H1 (cell line): Measurements from ENCODE around the gene GMPR. TPM values are rescaled to one million over a fixed set of nuclear protein-coding genes. Genes with fewer than 3 reads are reported as not detected.

ENCODE experiments used
- CTCF ChIA-PET: fragments of 300-600 bp; sonication (Branson Sonifier 250); formaldehyde crosslinking; loops from one replicate; lab custom pipeline; 2021; ENCODE audit not compliant: partially characterized antibody; lab: Charles Lee
- POLR2A ChIA-PET: fragments of 300-600 bp; sonication (Branson Sonifier 250); formaldehyde crosslinking; loops from one replicate; lab custom pipeline; 2021; ENCODE audit warnings: inconsistent platforms; ENCODE audit not compliant: partially characterized antibody; lab: Charles Lee
- DNase-seq, 2 experiments: peaks; one replicate each; pipeline versions ENCODE4 v3.0.0 to v3.0.0-alpha.2; 2010 to 2022; ENCODE audit warnings: low spot score in 2 of 2, low read depth in 1 of 2, mixed read lengths in 1 of 2
- FAIRE-seq: peaks from 2 replicates; lab custom pipeline; 2011; peaks lifted over from hg19 to GRCh38; lab: Jason Lieb, UNC
- H2AFZ ChIP-seq: 2 replicates; pipeline ENCODE4 v1.8.1; 2012; ENCODE audit warnings: low read length, inconsistent platforms
- H2AK5ac ChIP-seq: 2 replicates; pipeline ENCODE4 v1.6.1; 2013; ENCODE audit warnings: low read depth, low read length
- H2BK120ac ChIP-seq: replicated peaks from 2 replicates; pipeline ENCODE3; 2013; ENCODE audit warnings: low read depth, low read length, inconsistent platforms
- H2BK12ac ChIP-seq: 2 replicates; pipeline ENCODE4 v1.6.1; 2013; ENCODE audit warnings: low read depth, low read length
- H2BK15ac ChIP-seq: 2 replicates; pipeline ENCODE4 v1.6.1; 2013; ENCODE audit warnings: low read length
- H2BK20ac ChIP-seq: 2 replicates; pipeline ENCODE4 v1.6.1; 2013; ENCODE audit warnings: low read length
- H2BK5ac ChIP-seq: 2 replicates; pipeline ENCODE4 v1.6.1; 2013; ENCODE audit warnings: low read depth, low read length
- H3K14ac ChIP-seq: 2 replicates; pipeline ENCODE4 v1.6.1; 2013; ENCODE audit warnings: inconsistent platforms; ENCODE audit not compliant: insufficient read length
- H3K18ac ChIP-seq: 2 replicates; pipeline ENCODE4 v1.6.1; 2013; ENCODE audit warnings: low read length; ENCODE audit errors: extremely low read depth
- H3K23ac ChIP-seq: 2 replicates; pipeline ENCODE4 v1.6.1; 2013; ENCODE audit warnings: inconsistent platforms; ENCODE audit not compliant: insufficient read length
- H3K23me2 ChIP-seq: 2 replicates; pipeline ENCODE4 v1.6.1; 2013; ENCODE audit warnings: low read depth, low read length
- H3K27ac ChIP-seq: 2 replicates; pipeline ENCODE4 v1.6.1; 2011; ENCODE audit warnings: low read depth, low read length, inconsistent platforms
- H3K27me3 ChIP-seq, 4 experiments: replicated peaks in 1 of 4; 1 replicate in 1 of 4; 2 replicates in 3 of 4; pipeline versions ENCODE4 v1.6.1 to v1.8.1; 2011 to 2013; ENCODE audit warnings: low read length in 3 of 4, mild to moderate bottlenecking in 3 of 4, inconsistent platforms in 2 of 4, mixed read lengths in 2 of 4, moderate library complexity in 1 of 4; ENCODE audit not compliant: control insufficient read depth in 3 of 4, insufficient read depth in 3 of 4; ENCODE audit errors: extremely low read depth in 1 of 4
- H3K36me3 ChIP-seq, 4 experiments: 2 replicates each; pipeline versions ENCODE4 v1.6.1 to v1.8.1; 2011 to 2013; ENCODE audit warnings: mild to moderate bottlenecking in 4 of 4, low read length in 3 of 4, moderate library complexity in 2 of 4, control low read depth in 1 of 4, inconsistent platforms in 1 of 4; ENCODE audit not compliant: insufficient read depth in 4 of 4, control insufficient read depth in 2 of 4
- H3K4ac ChIP-seq: replicated peaks from 2 replicates; pipeline ENCODE3; 2013; ENCODE audit warnings: low read length, low read depth, mixed read lengths, inconsistent platforms; ENCODE audit not compliant: insufficient read length
- H3K4me1 ChIP-seq, 4 experiments: replicated peaks in 1 of 4; 1 replicate in 1 of 4; 2 replicates in 3 of 4; pipeline versions ENCODE4 v1.6.1 to v1.8.1; 2011 to 2013; ENCODE audit warnings: low read length in 3 of 4, inconsistent platforms in 2 of 4, mixed read lengths in 1 of 4; ENCODE audit not compliant: insufficient read depth in 4 of 4, control insufficient read depth in 3 of 4
- H3K4me2 ChIP-seq, 2 experiments: 2 replicates each; pipeline versions ENCODE4 v1.6.1 to v1.8.1; 2011 to 2013; ENCODE audit warnings: low read depth in 2 of 2, low read length in 2 of 2, control low read depth in 1 of 2, inconsistent platforms in 1 of 2, mild to moderate bottlenecking in 1 of 2; ENCODE audit not compliant: insufficient read depth in 1 of 2
- H3K4me3 ChIP-seq, 4 experiments: fragments of 200-600, 300-600 bp in 1 of 4; sonication (generic), shearing (Covaris generic), sonication (Bioruptor Twin) in 1 of 4; 2 replicates each; pipeline versions ENCODE4 v1.5.1 to v1.8.1; 2011 to 2016; ENCODE audit warnings: low read length in 4 of 4, low read depth in 3 of 4, control low read depth in 2 of 4, inconsistent platforms in 2 of 4, mild to moderate bottlenecking in 2 of 4, mixed read lengths in 1 of 4, moderate library complexity in 1 of 4; ENCODE audit not compliant: insufficient read depth in 2 of 4; ENCODE audit errors: extremely low read depth in 1 of 4
- H3K56ac ChIP-seq: replicated peaks from 2 replicates; pipeline ENCODE3; 2013; ENCODE audit warnings: low read depth, mild to moderate bottlenecking, mixed read lengths, low read length, inconsistent platforms; ENCODE audit not compliant: insufficient read length
- H3K79me1 ChIP-seq: 2 replicates; pipeline ENCODE4 v1.6.1; 2013; ENCODE audit warnings: low read depth, low read length, control low read depth
- H3K79me2 ChIP-seq, 2 experiments: 2 replicates each; pipeline versions ENCODE4 v1.6.1 to v1.8.1; 2012 to 2013; ENCODE audit warnings: low read length in 2 of 2, mild to moderate bottlenecking in 2 of 2, inconsistent platforms in 1 of 2; ENCODE audit not compliant: insufficient read depth in 2 of 2, control insufficient read depth in 1 of 2
- H3K9ac ChIP-seq, 4 experiments: replicated peaks in 1 of 4; 1 replicate in 1 of 4; 2 replicates in 3 of 4; pipeline versions ENCODE4 v1.6.1 to v1.8.1; 2011 to 2013; ENCODE audit warnings: low read depth in 3 of 4, low read length in 3 of 4, control low read depth in 2 of 4, mild to moderate bottlenecking in 2 of 4, moderate library complexity in 2 of 4, inconsistent platforms in 1 of 4; ENCODE audit errors: extremely low read depth in 1 of 4
- H3K9me3 ChIP-seq, 2 experiments: 2 replicates each; pipeline versions ENCODE4 v1.6.1 to v1.8.1; 2012 to 2013; ENCODE audit warnings: mild to moderate bottlenecking in 2 of 2, moderate library complexity in 2 of 2, control low read depth in 1 of 2, inconsistent platforms in 1 of 2, low read depth in 1 of 2, low read length in 1 of 2, mixed read lengths in 1 of 2; ENCODE audit not compliant: insufficient read depth in 2 of 2
- H4K20me1 ChIP-seq, 2 experiments: replicated peaks in 1 of 2; 2 replicates each; pipeline versions ENCODE3 to v1.8.1; 2011 to 2013; ENCODE audit warnings: inconsistent platforms in 2 of 2, low read length in 2 of 2, mild to moderate bottlenecking in 1 of 2; ENCODE audit not compliant: insufficient read depth in 2 of 2, control insufficient read depth in 1 of 2
- H4K5ac ChIP-seq: 2 replicates; pipeline ENCODE4 v1.6.1; 2013; ENCODE audit warnings: low read length, low read depth, mixed read lengths, inconsistent platforms; ENCODE audit not compliant: insufficient read length
- H4K8ac ChIP-seq: 2 replicates; pipeline ENCODE4 v1.8.0; 2013; ENCODE audit warnings: mild to moderate bottlenecking, moderate library complexity, low read length, inconsistent platforms; ENCODE audit not compliant: insufficient read depth; ENCODE audit errors: extremely low read depth
- H4K91ac ChIP-seq: replicated peaks from 2 replicates; pipeline ENCODE3; 2013; ENCODE audit warnings: low read length, mixed read lengths, inconsistent platforms; ENCODE audit not compliant: insufficient read length
- BACH1 ChIP-seq: IDR thresholded peaks from 2 replicates; pipeline ENCODE4 v1.6.1; 2012; ENCODE audit warnings: low read length, improper control_type of control experiment
- EGR1 ChIP-seq: IDR thresholded peaks from 2 replicates; pipeline ENCODE4 v1.6.1; 2011; ENCODE audit warnings: low read depth, low read length, borderline replicate concordance
- EP300 ChIP-seq, 2 experiments: IDR thresholded peaks; 1 replicate in 1 of 2; 2 replicates in 1 of 2; pipeline ENCODE4 v1.6.1; 2011 to 2012; ENCODE audit warnings: low read depth in 2 of 2, low read length in 2 of 2, mild to moderate bottlenecking in 2 of 2, borderline replicate concordance in 1 of 2, inconsistent platforms in 1 of 2, moderate library complexity in 1 of 2
- FOSL1 ChIP-seq: IDR thresholded peaks from 2 replicates; pipeline ENCODE4 v1.6.1; 2011; ENCODE audit warnings: mild to moderate bottlenecking, low read depth, low read length, moderate library complexity; ENCODE audit not compliant: insufficient read depth
- GABPA ChIP-seq: IDR thresholded peaks from 2 replicates; pipeline ENCODE4 v1.6.1; 2011; ENCODE audit warnings: mild to moderate bottlenecking, low read length, moderate library complexity, borderline replicate concordance; ENCODE audit not compliant: insufficient read depth
- JUN ChIP-seq: IDR thresholded peaks from 2 replicates; pipeline ENCODE4 v1.6.1; 2011; ENCODE audit warnings: low read depth, mild to moderate bottlenecking, improper control_type of control experiment, low read length
- KDM5A ChIP-seq: fragments of 200-600 bp; IDR thresholded peaks from 2 replicates; pipeline ENCODE4 v1.7.1; 2012; ENCODE audit warnings: mild to moderate bottlenecking, low read length, inconsistent platforms, mixed read lengths
- NANOG ChIP-seq: IDR thresholded peaks from 2 replicates; pipeline ENCODE4 v1.6.1; 2011; ENCODE audit warnings: low read length, low read depth, mild to moderate bottlenecking, inconsistent platforms; ENCODE audit not compliant: insufficient read depth, poor library complexity, severe bottlenecking
- RAD21 ChIP-seq, 2 experiments: IDR thresholded peaks in 1 of 2; conservative IDR thresholded peaks in 1 of 2; 2 replicates each; pipeline ENCODE4 v1.6.1; 2011; ENCODE audit warnings: low read depth in 2 of 2, low read length in 2 of 2, improper control_type of control experiment in 1 of 2, inconsistent platforms in 1 of 2, mild to moderate bottlenecking in 1 of 2, moderate library complexity in 1 of 2
- WGBS, 2 experiments: shearing (Covaris generic) in 1 of 2; methylation state at CpG; one replicate each; pipeline versions ENCODE4 v1.1.6 to v1.1.7; 2013 to 2015; ENCODE audit warnings: low lambda C conversion rate in 2 of 2, mixed read lengths in 2 of 2, inconsistent platforms in 1 of 2, low coverage in 1 of 2, missing lambda C conversion rate in 1 of 2; ENCODE audit not compliant: insufficient replicate concordance in 2 of 2, insufficient coverage in 1 of 2, insufficient read length in 1 of 2; ENCODE audit errors: extremely low coverage in 1 of 2, missing lambda C conversion rate in 1 of 2; 5-methylcytosine and 5-hydroxymethylcytosine counted together
- polyA plus RNA-seq, 7 experiments: library from polyadenylated mRNA; depleted of rRNA in 3 of 7; stranded (reverse) in 5 of 7; unstranded in 2 of 7; fragments of >200 nt in 5 of 7; fragments of 200-250 nt in 2 of 7; gene quantifications; 1 replicate in 5 of 7; 2 replicates in 1 of 7; 4 replicates in 1 of 7; pipeline versions ENCODE4 v1.2.1 to v1.2.3, GENCODE V29; 2011 to 2013; ENCODE audit warnings: missing spikeins in 2 of 7, mixed read lengths in 2 of 7
- total RNA-seq: library from RNA; stranded (reverse); fragmentation: NEBNext Ultra II Directional; extraction: Animal tissue kit (Norgen Biotek cat#: 25700); gene quantifications from 2 replicates; pipeline ENCODE4 v1.2.1, GENCODE V29; 2021
- TF ChIP-seq, protein P1 (sequence below): IDR thresholded peaks from 2 replicates; pipeline ENCODE4 v1.6.1; 2011; ENCODE audit warnings: low read depth, mild to moderate bottlenecking, low read length; ENCODE audit not compliant: insufficient read depth
- TF ChIP-seq, protein P2 (sequence below): IDR thresholded peaks from 2 replicates; pipeline ENCODE4 v1.6.1; 2012; ENCODE audit warnings: inconsistent platforms

Gene GMPR
- total and polyA plus RNA-seq, 2 of the 8 experiments (the other 6 are each of a cell fraction or from before 2014, with no cell fraction given) = 0.99 to 1.2 TPM

DNA sequence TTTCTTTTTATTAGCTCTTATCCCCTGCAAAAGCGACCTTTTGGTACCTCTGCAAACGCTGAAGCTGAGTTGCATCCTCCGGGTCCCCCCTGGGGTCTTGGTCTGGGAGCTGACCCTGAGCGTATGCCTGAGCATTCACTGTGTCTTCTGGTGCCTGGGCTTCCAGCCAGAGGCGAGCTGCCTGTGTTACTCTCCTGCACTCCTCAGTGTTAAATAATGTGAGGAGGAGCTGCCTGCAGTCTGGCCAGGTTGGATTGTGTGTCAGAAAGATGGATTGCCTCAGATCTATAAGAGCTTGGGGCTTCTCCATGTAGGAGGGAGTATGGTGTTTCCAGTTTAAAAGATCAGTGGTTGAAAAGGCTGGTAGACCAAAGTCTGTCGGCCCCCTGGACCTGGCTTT, 8.7 kb upstream of the GMPR start:
- Histone ChIP-seq H3K27ac (no peak overlapping the region), H2BK20ac (no peak overlapping the region), H4K20me1 (no peaks in the 10 kb centered on the region), H3K27me3 (peaks cover 0 to 2% (median 0%) of the 10 kb centered on the region in 4 experiments; a peak in 1 of 7 replicates), H2BK120ac (no peak overlapping the region), H3K79me1 (no peaks in the 10 kb centered on the region), H3K36me3 (no peaks in the 10 kb centered on the region), H3K56ac (no peak overlapping the region), H2AK5ac (no peak overlapping the region), H4K91ac (no peak overlapping the region), H3K79me2 (no peaks in the 10 kb centered on the region), H3K9ac (no peak overlapping the region), H2BK15ac (no peak overlapping the region), H2BK12ac (no peak overlapping the region), H3K9me3 (no peaks in the 10 kb centered on the region), H3K4me2 (no peak overlapping the region), H4K5ac (no peak overlapping the region), H3K4ac (no peak overlapping the region), H2BK5ac (no peak overlapping the region), H3K23me2 (no peaks in the 10 kb centered on the region), H3K14ac (no peak overlapping the region), H2AFZ (no peak overlapping the region), H3K4me1 (peaks cover 2 to 5% (median 5%) of the 10 kb centered on the region in 4 experiments; a peak in 5 of 7 replicates), H3K18ac (no peak overlapping the region), H4K8ac (no peak overlapping the region), H3K23ac (no peak overlapping the region), H3K4me3 (no peak overlapping the region)
- ChIA-PET CTCF (interaction anchor here (0.6 to 4.1 kb wide), 11 partner anchors 9 to 547 kb away, joined by 3 to 26 read pairs (median 6); partner anchors contain the start of gene GMPR), POLR2A (interaction anchor here (0.6 kb wide), 1 partner anchor 415 kb away, joined by 3 read pairs; no protein-coding TSS in a partner anchor)
- DNase-seq (no peak), FAIRE-seq (no peak)
- WGBS, 2 experiments = 68% methylated on average over 6 of the region's 6 CpGs; no CpG with 5 or more reads in 1 of the 2 experiments
- TF ChIP-seq KDM5A (no peak), GABPA (no peak), RAD21 (IDR thresholded peaks at IDR 0.05 in 1 of 2, conservative IDR thresholded peaks at IDR 0.05 in 1 of 2; ENCODE audit: low read depth in 2 of 2, low read length in 2 of 2) (no peak), EGR1 (no peak), EP300 (IDR thresholded peaks at IDR 0.05; ENCODE audit: borderline replicate concordance in 1 of 2, low read depth in 2 of 2, low read length in 2 of 2) (no peak), FOSL1 (no peak), JUN (no peak), BACH1 (no peak), NANOG (no peak)
- TF ChIP-seq, protein P1, sequence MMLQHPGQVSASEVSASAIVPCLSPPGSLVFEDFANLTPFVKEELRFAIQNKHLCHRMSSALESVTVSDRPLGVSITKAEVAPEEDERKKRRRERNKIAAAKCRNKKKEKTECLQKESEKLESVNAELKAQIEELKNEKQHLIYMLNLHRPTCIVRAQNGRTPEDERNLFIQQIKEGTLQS = no peak
- TF ChIP-seq, protein P2, sequence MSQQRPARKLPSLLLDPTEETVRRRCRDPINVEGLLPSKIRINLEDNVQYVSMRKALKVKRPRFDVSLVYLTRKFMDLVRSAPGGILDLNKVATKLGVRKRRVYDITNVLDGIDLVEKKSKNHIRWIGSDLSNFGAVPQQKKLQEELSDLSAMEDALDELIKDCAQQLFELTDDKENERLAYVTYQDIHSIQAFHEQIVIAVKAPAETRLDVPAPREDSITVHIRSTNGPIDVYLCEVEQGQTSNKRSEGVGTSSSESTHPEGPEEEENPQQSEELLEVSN = no peak
